Measurements from ENCODE around the gene ATG10. TPM values are rescaled to one million over a fixed set of nuclear protein-coding genes. Genes with fewer than 3 reads are reported as not detected.

ATG10 gene
- total and polyA plus RNA-seq, 2 of the 8 experiments (the other 6 are each of a cell fraction or from before 2014, with no cell fraction given), result 3.7 to 8.8 TPM

DNA sequence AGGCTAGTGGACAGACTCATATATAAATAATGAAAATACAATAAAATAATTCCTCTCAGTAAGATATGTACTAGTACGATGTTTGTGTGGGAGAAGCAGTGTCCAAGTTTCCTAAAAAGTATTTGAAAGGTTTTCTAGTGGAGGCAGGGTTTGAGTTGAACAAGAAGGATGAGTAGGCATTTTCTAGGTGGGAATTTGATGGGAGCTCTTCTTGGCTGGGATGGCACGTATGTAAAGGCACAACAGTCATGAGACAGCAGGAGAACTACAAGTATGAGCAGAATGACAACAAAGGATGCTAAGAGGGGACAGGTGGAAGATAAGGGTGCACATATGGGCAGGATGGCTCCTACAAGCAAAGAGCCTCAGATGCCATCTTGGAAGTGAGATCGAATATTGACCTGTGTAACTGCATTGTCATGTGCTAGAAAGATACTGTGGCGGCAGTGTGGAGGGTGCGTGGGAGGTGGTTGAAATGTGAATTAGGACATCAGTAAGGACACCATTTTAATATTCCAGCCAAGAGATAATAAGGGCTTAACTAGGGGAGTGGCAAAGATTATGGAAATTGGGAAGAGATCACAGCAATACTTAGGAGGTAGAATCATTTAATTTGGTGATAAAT lies 170.5 kb downstream of the ATG10 start:
- no peak overlapping the region for H4K8ac ChIP-seq (ENCODE audit: extremely low read depth, insufficient read depth, low read length)
- H2BK5ac ChIP-seq (ENCODE audit: low read depth, low read length), result no peak overlapping the region
- H3K27ac ChIP-seq (ENCODE audit: low read depth, low read length), result no peak overlapping the region
- H3K14ac ChIP-seq (ENCODE audit: insufficient read length), result no peak overlapping the region
- H3K23ac ChIP-seq (ENCODE audit: insufficient read length), result no peak overlapping the region
- no peak overlapping the region for H3K18ac ChIP-seq (ENCODE audit: extremely low read depth, low read length)
- H3K79me2 ChIP-seq (ENCODE audit: control insufficient read depth in 1 of 2, insufficient read depth in 2 of 2, low read length in 2 of 2), result no peaks in the 10 kb centered on the region
- no peaks in the 10 kb centered on the region for H3K79me1 ChIP-seq (ENCODE audit: low read depth, low read length)
- H3K9ac ChIP-seq (replicated peaks in 1 of 4; ENCODE audit: extremely low read depth in 1 of 4, low read depth in 3 of 4, low read length in 3 of 4), result no peak overlapping the region
- H3K36me3 ChIP-seq (ENCODE audit: control insufficient read depth in 2 of 4, insufficient read depth in 4 of 4, low read length in 3 of 4), result no peaks in the 10 kb centered on the region; a peak in 2 of 8 replicates
- H3K4me3 ChIP-seq (ENCODE audit: extremely low read depth in 1 of 4, insufficient read depth in 2 of 4, low read depth in 3 of 4, low read length in 4 of 4), result no peak overlapping the region
- no peak for DNase-seq (ENCODE audit: low read depth in 1 of 2, low spot score in 2 of 2)
- no peak overlapping the region for H4K5ac ChIP-seq (ENCODE audit: insufficient read length, low read depth, low read length)
- no peaks in the 10 kb centered on the region for H4K20me1 ChIP-seq (replicated peaks in 1 of 2; ENCODE audit: control insufficient read depth in 1 of 2, insufficient read depth in 2 of 2, low read length in 2 of 2)
- H2AFZ ChIP-seq (ENCODE audit: low read length), result no peak overlapping the region
- H3K23me2 ChIP-seq (ENCODE audit: low read depth, low read length), result no peaks in the 10 kb centered on the region
- H2BK12ac ChIP-seq (ENCODE audit: low read depth, low read length), result no peak overlapping the region
- H2BK120ac ChIP-seq (replicated peaks; ENCODE audit: low read depth, low read length), result no peak overlapping the region
- no peak overlapping the region for H4K91ac ChIP-seq (replicated peaks; ENCODE audit: insufficient read length, low read length)
- no peak for FAIRE-seq
- no peak overlapping the region for H2BK20ac ChIP-seq (ENCODE audit: low read length)
- TF ChIP-seq CBX5 (IDR thresholded peaks at IDR 0.05; ENCODE audit: low read depth, low read length), result no peak
- no peak for TF ChIP-seq JUND (IDR thresholded peaks at IDR 0.05; ENCODE audit: low read length)
- TF ChIP-seq CEBPB (IDR thresholded peaks at IDR 0.05; ENCODE audit: low read depth, low read length), result no peak
- no peak for TF ChIP-seq GABPA (IDR thresholded peaks at IDR 0.05; ENCODE audit: borderline replicate concordance, insufficient read depth, low read length)
- TF ChIP-seq, protein P1, sequence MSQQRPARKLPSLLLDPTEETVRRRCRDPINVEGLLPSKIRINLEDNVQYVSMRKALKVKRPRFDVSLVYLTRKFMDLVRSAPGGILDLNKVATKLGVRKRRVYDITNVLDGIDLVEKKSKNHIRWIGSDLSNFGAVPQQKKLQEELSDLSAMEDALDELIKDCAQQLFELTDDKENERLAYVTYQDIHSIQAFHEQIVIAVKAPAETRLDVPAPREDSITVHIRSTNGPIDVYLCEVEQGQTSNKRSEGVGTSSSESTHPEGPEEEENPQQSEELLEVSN (IDR thresholded peaks at IDR 0.05), result no peak
- TF ChIP-seq TAF7 (optimal IDR thresholded peaks at IDR 0.05; ENCODE audit: borderline replicate concordance, low read depth, low read length), result no peak
- TF ChIP-seq EGR1 (IDR thresholded peaks at IDR 0.05; ENCODE audit: borderline replicate concordance, low read depth, low read length), result no peak
- TF ChIP-seq POLR2A (IDR thresholded peaks at IDR 0.05; ENCODE audit: control extremely low read depth in 1 of 2, low read depth in 2 of 2, low read length in 2 of 2), result no peak
- no peak for TF ChIP-seq BACH1 (IDR thresholded peaks at IDR 0.05; ENCODE audit: low read length)
- ChIA-PET CTCF (ENCODE audit: partially characterized antibody) (interaction anchor here (0.7 to 1.0 kb wide), 2 partner anchors 11 to 55 kb away, joined by 3 to 4 read pairs; no protein-coding TSS in a partner anchor), POLR2A (ENCODE audit: partially characterized antibody) (no interaction called here)
- H3K4me2 ChIP-seq (ENCODE audit: insufficient read depth in 1 of 2, low read depth in 2 of 2, low read length in 2 of 2), result no peak overlapping the region
- H3K4ac ChIP-seq (replicated peaks; ENCODE audit: insufficient read length, low read depth, low read length), result no peak overlapping the region
- no peak overlapping the region for H3K56ac ChIP-seq (replicated peaks; ENCODE audit: insufficient read length, low read depth, low read length)
- WGBS, 2 experiments (ENCODE audit: extremely low coverage in 1 of 2, insufficient coverage in 1 of 2, insufficient read length in 1 of 2, insufficient replicate concordance in 2 of 2, low coverage in 1 of 2, low lambda C conversion rate in 2 of 2, missing lambda C conversion rate in 1 of 2), result 89% methylated on average over 5 of the region's 5 CpGs; no CpG with 5 or more reads in 1 of the 2 experiments
- H3K27me3 ChIP-seq (replicated peaks in 1 of 4; ENCODE audit: control insufficient read depth in 3 of 4, extremely low read depth in 1 of 4, insufficient read depth in 3 of 4, low read length in 3 of 4), result no peaks in the 10 kb centered on the region
- H3K4me1 ChIP-seq (replicated peaks in 1 of 4; ENCODE audit: control insufficient read depth in 3 of 4, insufficient read depth in 4 of 4, low read length in 3 of 4), result no peaks in the 10 kb centered on the region
- H2BK15ac ChIP-seq (ENCODE audit: low read length), result no peak overlapping the region
- no peak overlapping the region for H2AK5ac ChIP-seq (ENCODE audit: low read depth, low read length)
- H3K9me3 ChIP-seq (ENCODE audit: insufficient read depth in 2 of 2, low read depth in 1 of 2, low read length in 1 of 2), result peaks cover 4 to 9% of the 10 kb centered on the region in 2 experiments; a peak in 1 of 4 replicates

All from H1 (cell line).